Stimulated activated CD8-positive, alpha-beta memory T cell treated with anti-CD3 and anti-CD28 coated beads, Interleukin-12 subunit alpha, Interleukin-12 subunit beta, amount 100 ng/mL, for 24 hours (primary cell): ENCODE measurements around the gene ERBB4.

Experiments
- DNase-seq: peaks from one replicate; pipeline ENCODE4 v3.0.0-alpha.2; 2020; ENCODE audit errors: extremely low read depth

Gene ERBB4

GRCh38 chr2:211413746-211414145 lies 1124.9 kb downstream of the ERBB4 start:
- DNase-seq, result no peak

GRCh38 chr2:211408483-211408891 lies 1130.1 kb downstream of the ERBB4 start:
- no peak for DNase-seq

- DNase-seq, result no peak
Observed at GRCh38 chr2:211407076-211407475, 1131.5 kb downstream of the ERBB4 start.

- DNase-seq, result no peak
Observed at GRCh38 chr2:211405036-211405435, 1133.6 kb downstream of the ERBB4 start.

GRCh38 chr2:211404098-211404497 lies 1134.5 kb downstream of the ERBB4 start:
- no peak for DNase-seq

GRCh38 chr2:211401328-211401727 lies 1137.3 kb downstream of the ERBB4 start:
- no peak for DNase-seq

GRCh38 chr2:211397764-211398163 lies 1140.8 kb downstream of the ERBB4 start:
- no peak for DNase-seq

GRCh38 chr2:211396815-211397214 lies 1141.8 kb downstream of the ERBB4 start:
- DNase-seq, result no peak

- DNase-seq, result no peak
Observed at GRCh38 chr2:211391189-211391567, 1147.4 kb downstream of the ERBB4 start.

- no peak for DNase-seq
Observed at GRCh38 chr2:211390536-211391188, 1147.9 kb downstream of the ERBB4 start.

GRCh38 chr2:211387734-211388133 lies 1150.9 kb downstream of the ERBB4 start:
- DNase-seq, result no peak

GRCh38 chr2:211380041-211380440 lies 1158.6 kb downstream of the ERBB4 start:
- DNase-seq, result no peak

GRCh38 chr2:211376410-211376809 lies 1162.2 kb downstream of the ERBB4 start:
- no peak for DNase-seq

- no peak for DNase-seq
Observed at GRCh38 chr2:211373203-211373602, 1165.4 kb downstream of the ERBB4 start.

- no peak for DNase-seq
Observed at GRCh38 chr2:211371465-211371864, 1167.1 kb downstream of the ERBB4 start.

GRCh38 chr2:211368467-211368866 lies 1170.1 kb downstream of the ERBB4 start:
- no peak for DNase-seq

- no peak for DNase-seq
Observed at GRCh38 chr2:211367711-211368110, 1170.9 kb downstream of the ERBB4 start.

- no peak for DNase-seq
Observed at GRCh38 chr2:211367293-211367692, 1171.3 kb downstream of the ERBB4 start.

- DNase-seq, result no peak
Observed at GRCh38 chr2:211364911-211365310, 1173.7 kb downstream of the ERBB4 start.

GRCh38 chr2:211361383-211361782 lies 1177.2 kb downstream of the ERBB4 start:
- no peak for DNase-seq

- DNase-seq, result no peak
Observed at GRCh38 chr2:211359347-211359746, 1179.3 kb downstream of the ERBB4 start.

- DNase-seq, result no peak
Observed at GRCh38 chr2:211358504-211358903, 1180.1 kb downstream of the ERBB4 start.

GRCh38 chr2:211354481-211354880 lies 1184.1 kb downstream of the ERBB4 start:
- DNase-seq, result no peak

GRCh38 chr2:211351987-211352386 lies 1186.6 kb downstream of the ERBB4 start:
- DNase-seq, result no peak
